ENCODE data around the gene UMPS.
A peak's percentile ranks its signal among the peaks of the same experiment; 100 is the strongest.
"Not testable (repeated sequence)": the region's sequence is repeated elsewhere in the genome, so short reads cannot be mapped to it uniquely, and the experiment has no call there.

Gene UMPS

GRCh38 chr3:124702950-124703349, 27.3 kb upstream of the UMPS start:
- in situ Hi-C loops (cut with HindIII; ENCODE audit: low sequenced_read_pairs) = no loop called here
- DNase-seq (ENCODE audit: low read depth) = no peak
- TF ChIP-seq, protein P1, sequence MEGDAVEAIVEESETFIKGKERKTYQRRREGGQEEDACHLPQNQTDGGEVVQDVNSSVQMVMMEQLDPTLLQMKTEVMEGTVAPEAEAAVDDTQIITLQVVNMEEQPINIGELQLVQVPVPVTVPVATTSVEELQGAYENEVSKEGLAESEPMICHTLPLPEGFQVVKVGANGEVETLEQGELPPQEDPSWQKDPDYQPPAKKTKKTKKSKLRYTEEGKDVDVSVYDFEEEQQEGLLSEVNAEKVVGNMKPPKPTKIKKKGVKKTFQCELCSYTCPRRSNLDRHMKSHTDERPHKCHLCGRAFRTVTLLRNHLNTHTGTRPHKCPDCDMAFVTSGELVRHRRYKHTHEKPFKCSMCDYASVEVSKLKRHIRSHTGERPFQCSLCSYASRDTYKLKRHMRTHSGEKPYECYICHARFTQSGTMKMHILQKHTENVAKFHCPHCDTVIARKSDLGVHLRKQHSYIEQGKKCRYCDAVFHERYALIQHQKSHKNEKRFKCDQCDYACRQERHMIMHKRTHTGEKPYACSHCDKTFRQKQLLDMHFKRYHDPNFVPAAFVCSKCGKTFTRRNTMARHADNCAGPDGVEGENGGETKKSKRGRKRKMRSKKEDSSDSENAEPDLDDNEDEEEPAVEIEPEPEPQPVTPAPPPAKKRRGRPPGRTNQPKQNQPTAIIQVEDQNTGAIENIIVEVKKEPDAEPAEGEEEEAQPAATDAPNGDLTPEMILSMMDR (IDR thresholded peaks at IDR 0.05; ENCODE audit: low read depth, low read length, missing control alignments) = no peak
- no peak overlapping the region for H3K4me3 ChIP-seq (ENCODE audit: low read depth, low read length)

GRCh38 chr3:124705552-124705951, 24.7 kb upstream of the UMPS start:
- in situ Hi-C loops (cut with HindIII; ENCODE audit: low sequenced_read_pairs) = no loop called here
- no peak for DNase-seq (ENCODE audit: low read depth)
- no peak overlapping the region for H3K4me3 ChIP-seq (ENCODE audit: low read depth, low read length)
- TF ChIP-seq, protein P1 (IDR thresholded peaks at IDR 0.05; ENCODE audit: low read depth, low read length, missing control alignments) = no peak

GRCh38 chr3:124707223-124707622, 23.0 kb upstream of the UMPS start:
- H3K4me3 ChIP-seq (ENCODE audit: low read depth, low read length); DNase-seq (ENCODE audit: low read depth); in situ Hi-C loops (cut with HindIII; ENCODE audit: low sequenced_read_pairs): not testable (repeated sequence)

GRCh38 chr3:124707656-124708062, 22.6 kb upstream of the UMPS start:
- H3K4me3 ChIP-seq (ENCODE audit: low read depth, low read length) = no peak overlapping the region
- in situ Hi-C loops (cut with HindIII; ENCODE audit: low sequenced_read_pairs) = no loop called here
- TF ChIP-seq, protein P1 (IDR thresholded peaks at IDR 0.05; ENCODE audit: low read depth, low read length, missing control alignments) = no peak
- DNase-seq (ENCODE audit: low read depth) = peak; percentile 59

DNA sequence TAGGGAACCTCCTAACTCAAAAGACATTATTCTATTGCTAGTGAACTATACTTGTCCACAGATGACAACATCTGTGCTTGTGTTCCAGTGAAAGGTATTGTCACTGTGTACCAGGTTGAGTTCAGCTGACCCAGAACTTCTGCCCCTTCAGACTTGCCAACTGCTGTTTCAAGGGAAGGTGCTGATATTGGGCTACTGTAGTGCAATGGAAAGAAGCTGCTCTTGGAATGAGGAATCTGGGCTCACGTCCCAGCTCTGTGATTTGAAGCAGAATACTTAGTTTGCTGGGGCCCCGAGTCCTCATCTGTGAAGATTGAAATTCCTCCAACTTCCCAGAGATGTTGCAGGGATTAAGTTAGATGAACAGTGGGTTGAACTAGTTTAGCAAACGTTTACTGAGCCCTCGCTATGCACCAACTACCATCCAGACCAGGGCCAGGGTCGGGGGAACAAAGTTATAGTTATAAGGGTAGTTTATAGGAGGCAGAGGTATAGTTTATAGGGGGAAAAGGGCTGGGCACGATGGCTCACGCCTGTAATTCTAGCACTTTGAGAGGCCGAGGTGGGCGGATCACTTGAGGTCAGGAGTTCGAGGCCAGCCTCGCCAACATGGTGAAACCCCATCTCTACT, 15.9 kb upstream of the UMPS start:
- in situ Hi-C loops (cut with HindIII; ENCODE audit: low sequenced_read_pairs) = no loop called here
- DNase-seq (ENCODE audit: low read depth) = no peak
- TF ChIP-seq, protein P1 (IDR thresholded peaks at IDR 0.05; ENCODE audit: low read depth, low read length, missing control alignments) = no peak

GRCh38 chr3:124722589-124722988, 7.7 kb upstream of the UMPS start:
- no peak for DNase-seq (ENCODE audit: low read depth)
- TF ChIP-seq, protein P1 (IDR thresholded peaks at IDR 0.05; ENCODE audit: low read depth, low read length, missing control alignments) = no peak

More for the DNA sequence above, 15.9 kb upstream of the UMPS start:
- H3K4me3 ChIP-seq (ENCODE audit: low read depth, low read length) = no peak overlapping the region

DNA sequence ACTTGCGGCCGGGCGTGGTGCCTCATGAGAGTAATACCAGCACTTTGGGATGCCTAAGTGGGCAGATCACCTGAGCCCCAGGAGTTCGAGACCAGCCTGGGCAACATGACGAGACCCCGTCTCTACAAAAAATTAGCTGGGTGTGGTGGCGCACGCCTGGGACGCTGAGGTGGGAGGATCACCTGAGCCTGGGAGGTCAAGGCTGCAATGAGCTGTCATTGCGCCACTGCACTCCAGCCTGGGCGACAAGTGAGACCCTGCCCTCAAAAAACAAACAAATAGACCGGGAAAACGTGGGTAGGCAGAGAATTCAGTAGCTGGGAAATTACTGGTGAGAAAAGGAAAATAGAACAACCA, 667 bp downstream of the UMPS start:
- TF ChIP-seq, protein P1 (IDR thresholded peaks at IDR 0.05; ENCODE audit: low read depth, low read length, missing control alignments) = no peak
- in situ Hi-C loops (cut with HindIII; ENCODE audit: low sequenced_read_pairs) = no loop called here
- peak overlapping the region; percentile 83 for H3K4me3 ChIP-seq (ENCODE audit: low read depth, low read length)
- no peak for DNase-seq (ENCODE audit: low read depth)

More at GRCh38 chr3:124722589-124722988, 7.7 kb upstream of the UMPS start:
- in situ Hi-C loops (cut with HindIII; ENCODE audit: low sequenced_read_pairs) = no loop called here
- no peak overlapping the region for H3K4me3 ChIP-seq (ENCODE audit: low read depth, low read length)

Measured in astrocyte of the cerebellum (primary cell).